Muscle layer of colon (tissue), 2 donors: ENCODE results near the gene TCF20.

Source experiments
- H3K27ac ChIP-seq: one replicate; pipeline ENCODE4 v1.7.0; 2013; ENCODE audit warnings: low read depth, mild to moderate bottlenecking, low read length, moderate library complexity
- H3K27me3 ChIP-seq, 2 donors: one replicate each; pipeline ENCODE4 v1.7.0; 2013; ENCODE audit warnings: low read length in 2 of 2, mild to moderate bottlenecking in 2 of 2; ENCODE audit not compliant: insufficient read depth in 2 of 2, control insufficient read depth in 1 of 2
- H3K36me3 ChIP-seq: one replicate; pipeline ENCODE4 v1.7.0; 2013; ENCODE audit warnings: mild to moderate bottlenecking, low read length; ENCODE audit not compliant: insufficient read depth
- H3K4me1 ChIP-seq: one replicate; pipeline ENCODE4 v1.7.0; 2013; ENCODE audit warnings: mild to moderate bottlenecking, low read length; ENCODE audit not compliant: insufficient read depth
- H3K4me3 ChIP-seq, 2 donors: one replicate each; pipeline ENCODE4 v1.7.0; 2013; ENCODE audit warnings: low read length in 2 of 2, low read depth in 1 of 2, mild to moderate bottlenecking in 1 of 2, moderate library complexity in 1 of 2
- H3K9ac ChIP-seq: one replicate; pipeline ENCODE4 v1.7.0; 2013; ENCODE audit warnings: low read length
- H3K9me3 ChIP-seq: one replicate; pipeline ENCODE4 v1.7.0; 2013; ENCODE audit warnings: mild to moderate bottlenecking, low read length
- donor health status: abdominal sarcoma.
- donor health status: Adenocarcinoma of cecum.

Gene TCF20

GRCh38 chr22:42270510-42271190 is at the start of gene TCF20:
Gene TCF20 (minus strand): TSS chr22:42270653. CDS start chr22:42215305, 55,348 bp downstream.
- peak within 1 kb of the TSS; percentile 80 for H3K27ac ChIP-seq
- peak within 1 kb of the TSS; percentile 30 for H3K9ac ChIP-seq
- H3K36me3 ChIP-seq: no peaks in the 10 kb centered on the region
- H3K4me1 ChIP-seq: peaks cover 12% of the 10 kb centered on the region
- H3K27me3 ChIP-seq: no peaks in the 10 kb centered on the region
- peak within 1 kb of the TSS; percentile 53 to 84 for H3K4me3 ChIP-seq
- H3K9me3 ChIP-seq: no peaks in the 10 kb centered on the region

- no peak overlapping the region for H3K4me3 ChIP-seq
- H3K36me3 ChIP-seq: no peaks in the 10 kb centered on the region
- H3K9ac ChIP-seq: no peak overlapping the region
- no peaks in the 10 kb centered on the region for H3K27me3 ChIP-seq
- H3K4me1 ChIP-seq: peaks cover 33% of the 10 kb centered on the region
- no peak overlapping the region for H3K27ac ChIP-seq
- H3K9me3 ChIP-seq: no peaks in the 10 kb centered on the region
Observed at GRCh38 chr22:42319386-42319785, 48.9 kb upstream of the TCF20 start.

GRCh38 chr22:42318967-42319366 is 48.5 kb upstream of the TCF20 start:
- H3K9ac ChIP-seq: no peak overlapping the region
- peaks cover 37% of the 10 kb centered on the region for H3K4me1 ChIP-seq

GRCh38 chr22:42317691-42318547 is 47.5 kb upstream of the TCF20 start:
- H3K27ac ChIP-seq: peak overlapping the region; percentile 73
- H3K36me3 ChIP-seq: no peaks in the 10 kb centered on the region
- H3K9ac ChIP-seq: no peak overlapping the region
- peak overlapping the region in 1 of 2 donors; percentile 38 for H3K4me3 ChIP-seq
- H3K4me1 ChIP-seq: peaks cover 39% of the 10 kb centered on the region
- no peaks in the 10 kb centered on the region for H3K9me3 ChIP-seq
- no peaks in the 10 kb centered on the region for H3K27me3 ChIP-seq

More at GRCh38 chr22:42318967-42319366, 48.5 kb upstream of the TCF20 start:
- Histone ChIP-seq H3K4me3 (no peak overlapping the region), H3K36me3 (no peaks in the 10 kb centered on the region), H3K9me3 (no peaks in the 10 kb centered on the region), H3K27ac (peak overlapping the region; percentile 14), H3K27me3 (no peaks in the 10 kb centered on the region)

GRCh38 chr22:42317008-42317407 is 46.6 kb upstream of the TCF20 start:
- peak overlapping the region; percentile 73 for H3K27ac ChIP-seq
- peaks cover 39% of the 10 kb centered on the region for H3K4me1 ChIP-seq
- peak overlapping the region in 1 of 2 donors; percentile 38 for H3K4me3 ChIP-seq
- H3K27me3 ChIP-seq: no peaks in the 10 kb centered on the region
- H3K36me3 ChIP-seq: no peaks in the 10 kb centered on the region
- H3K9me3 ChIP-seq: no peaks in the 10 kb centered on the region
- H3K9ac ChIP-seq: no peak overlapping the region

GRCh38 chr22:42315392-42315756 is 44.9 kb upstream of the TCF20 start:
- no peaks in the 10 kb centered on the region for H3K27me3 ChIP-seq
- H3K4me1 ChIP-seq: peaks cover 39% of the 10 kb centered on the region

GRCh38 chr22:42314709-42315391 is 44.4 kb upstream of the TCF20 start:
- Histone ChIP-seq H3K27me3 (no peaks in the 10 kb centered on the region), H3K9me3 (no peaks in the 10 kb centered on the region), H3K9ac (no peak overlapping the region), H3K4me3 (no peak overlapping the region), H3K4me1 (peaks cover 39% of the 10 kb centered on the region), H3K36me3 (no peaks in the 10 kb centered on the region), H3K27ac (no peak overlapping the region)

More at GRCh38 chr22:42315392-42315756, 44.9 kb upstream of the TCF20 start:
- no peak overlapping the region for H3K9ac ChIP-seq
- no peak overlapping the region for H3K27ac ChIP-seq
- H3K36me3 ChIP-seq: no peaks in the 10 kb centered on the region
- no peak overlapping the region for H3K4me3 ChIP-seq
- no peaks in the 10 kb centered on the region for H3K9me3 ChIP-seq

- Histone ChIP-seq H3K27me3 (no peaks in the 10 kb centered on the region), H3K36me3 (no peaks in the 10 kb centered on the region), H3K9me3 (no peaks in the 10 kb centered on the region), H3K27ac (no peak overlapping the region), H3K4me1 (peaks cover 39% of the 10 kb centered on the region), H3K4me3 (peak overlapping the region in 1 of 2 donors; percentile 23), H3K9ac (no peak overlapping the region)
Observed at GRCh38 chr22:42313804-42314581, 43.5 kb upstream of the TCF20 start.

GRCh38 chr22:42313204-42313603 is 42.8 kb upstream of the TCF20 start:
- no peaks in the 10 kb centered on the region for H3K27me3 ChIP-seq
- H3K36me3 ChIP-seq: no peaks in the 10 kb centered on the region
- H3K27ac ChIP-seq: no peak overlapping the region
- H3K4me1 ChIP-seq: peaks cover 32% of the 10 kb centered on the region
- H3K4me3 ChIP-seq: no peak overlapping the region
- no peak overlapping the region for H3K9ac ChIP-seq
- no peaks in the 10 kb centered on the region for H3K9me3 ChIP-seq

GRCh38 chr22:42310291-42311015 is 40.0 kb upstream of the TCF20 start:
- Histone ChIP-seq H3K9me3 (no peaks in the 10 kb centered on the region), H3K27me3 (peaks cover 0 to 5% of the 10 kb centered on the region in 2 donors), H3K36me3 (no peaks in the 10 kb centered on the region), H3K9ac (no peak overlapping the region), H3K4me3 (no peak overlapping the region), H3K4me1 (peaks cover 11% of the 10 kb centered on the region), H3K27ac (no peak overlapping the region)
